ENCODE data around the gene C13orf46. TPM values are rescaled to one million over a fixed set of nuclear protein-coding genes. Genes with fewer than 3 reads are reported as not detected.

The C13orf46 gene
- total RNA-seq, 1 donor from 2014 or later: 0.29 TPM

DNA sequence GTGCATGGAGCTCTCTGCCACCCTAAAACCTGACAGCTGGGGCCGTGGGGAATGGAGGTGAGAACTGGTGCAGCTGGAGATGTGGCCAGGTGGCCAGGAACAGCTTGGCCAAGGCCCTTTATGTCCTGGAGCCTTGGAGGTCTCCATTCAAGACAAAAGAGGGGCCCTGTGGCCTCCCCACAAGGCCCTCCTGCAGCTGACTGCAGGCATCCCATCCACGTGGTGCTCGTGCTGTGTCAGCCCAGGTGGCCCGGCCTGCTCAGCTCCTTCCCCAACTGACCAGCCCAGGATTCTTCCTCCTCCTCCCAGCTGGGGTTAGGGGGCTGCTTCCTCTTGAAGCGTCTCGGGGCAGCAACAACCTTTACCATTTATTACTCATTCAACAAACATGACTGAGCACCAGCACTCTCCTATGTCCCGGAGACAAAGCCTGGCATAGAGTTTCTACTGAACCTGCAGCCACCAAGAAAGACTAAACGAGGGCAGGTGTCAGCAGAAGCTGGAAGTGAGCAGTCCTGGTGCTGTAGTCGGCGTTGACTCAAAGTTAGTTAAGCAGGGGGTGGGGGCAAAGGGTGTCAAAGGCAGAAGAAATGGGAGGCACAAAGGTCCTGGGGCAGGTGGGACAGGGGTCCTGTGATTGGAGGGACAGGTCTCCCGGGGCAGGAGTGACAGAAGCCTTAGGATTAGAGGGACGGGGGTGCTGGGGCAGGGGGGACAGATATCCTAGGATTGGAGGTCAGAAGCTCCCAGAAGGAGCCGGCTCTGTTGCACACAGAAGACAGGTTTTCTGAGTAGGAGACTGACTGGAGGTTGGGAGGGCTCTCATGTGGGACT, 23.3 kb upstream of the C13orf46 start:
- TF ChIP-seq, protein P1, sequence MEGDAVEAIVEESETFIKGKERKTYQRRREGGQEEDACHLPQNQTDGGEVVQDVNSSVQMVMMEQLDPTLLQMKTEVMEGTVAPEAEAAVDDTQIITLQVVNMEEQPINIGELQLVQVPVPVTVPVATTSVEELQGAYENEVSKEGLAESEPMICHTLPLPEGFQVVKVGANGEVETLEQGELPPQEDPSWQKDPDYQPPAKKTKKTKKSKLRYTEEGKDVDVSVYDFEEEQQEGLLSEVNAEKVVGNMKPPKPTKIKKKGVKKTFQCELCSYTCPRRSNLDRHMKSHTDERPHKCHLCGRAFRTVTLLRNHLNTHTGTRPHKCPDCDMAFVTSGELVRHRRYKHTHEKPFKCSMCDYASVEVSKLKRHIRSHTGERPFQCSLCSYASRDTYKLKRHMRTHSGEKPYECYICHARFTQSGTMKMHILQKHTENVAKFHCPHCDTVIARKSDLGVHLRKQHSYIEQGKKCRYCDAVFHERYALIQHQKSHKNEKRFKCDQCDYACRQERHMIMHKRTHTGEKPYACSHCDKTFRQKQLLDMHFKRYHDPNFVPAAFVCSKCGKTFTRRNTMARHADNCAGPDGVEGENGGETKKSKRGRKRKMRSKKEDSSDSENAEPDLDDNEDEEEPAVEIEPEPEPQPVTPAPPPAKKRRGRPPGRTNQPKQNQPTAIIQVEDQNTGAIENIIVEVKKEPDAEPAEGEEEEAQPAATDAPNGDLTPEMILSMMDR (conservative IDR thresholded peaks at IDR 0.05): no peak
- no peaks in the 10 kb centered on the region for H3K36me3 Mint-ChIP-seq
- no peaks in the 10 kb centered on the region for H3K9me3 Mint-ChIP-seq
- no peak for DNase-seq (ENCODE audit: extremely low spot score, unreplicated experiment)
- no peaks in the 10 kb centered on the region for H3K27me3 Mint-ChIP-seq
- H3K4me3 Mint-ChIP-seq: no peak overlapping the region
- no peaks in the 10 kb centered on the region for H3K4me1 Mint-ChIP-seq (ENCODE audit: unreplicated experiment)
- no peak overlapping the region for H3K27ac Mint-ChIP-seq

DNA sequence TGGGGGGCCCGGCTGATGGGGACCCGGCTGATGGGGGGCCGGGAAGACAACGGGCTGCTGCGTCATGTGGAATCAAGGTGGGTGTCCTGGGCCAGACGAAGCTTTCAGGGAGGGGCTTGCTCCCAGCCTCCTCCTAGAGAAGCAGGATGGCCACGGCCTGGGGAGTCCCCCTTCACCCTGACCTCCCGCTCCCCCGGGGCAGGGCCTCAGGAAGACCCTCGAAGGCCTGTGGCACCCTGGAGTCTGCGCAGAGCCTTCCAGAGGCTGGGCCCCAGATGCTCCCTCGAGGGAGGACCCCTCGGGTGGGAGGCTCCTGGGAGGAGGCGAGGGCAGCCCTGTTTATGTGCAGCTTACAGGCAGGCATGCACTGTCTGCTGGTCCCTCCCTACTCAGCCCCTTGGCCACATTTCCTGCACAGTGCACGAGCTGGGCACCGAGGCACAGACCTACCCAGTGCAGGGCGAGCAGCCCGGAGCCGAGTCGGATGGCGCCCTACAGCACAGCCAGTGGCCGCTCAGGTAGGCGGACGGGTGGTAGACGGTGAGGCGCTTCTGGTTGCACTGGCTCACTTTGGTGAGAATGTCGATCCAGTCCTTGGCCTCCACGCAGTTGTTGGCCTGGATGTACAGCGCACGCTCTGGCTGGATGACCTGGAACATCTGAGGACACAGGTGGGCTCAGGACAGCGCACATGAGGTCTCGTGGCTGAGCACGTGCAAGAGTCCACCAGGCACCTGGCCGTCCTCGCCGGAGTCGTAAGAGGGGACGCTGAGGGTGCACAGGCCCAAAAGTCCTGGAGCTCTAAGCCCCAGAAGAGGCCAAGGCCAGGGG, 22.4 kb upstream of the C13orf46 start:
- Mint-ChIP-seq H3K9me3 (no peaks in the 10 kb centered on the region), H3K27me3 (no peaks in the 10 kb centered on the region), H3K36me3 (peaks cover 5% of the 10 kb centered on the region), H3K27ac (no peak overlapping the region), H3K4me3 (no peak overlapping the region), H3K4me1 (ENCODE audit: unreplicated experiment) (no peaks in the 10 kb centered on the region)
- DNase-seq (ENCODE audit: extremely low spot score, unreplicated experiment): no peak
- TF ChIP-seq, protein P1 (conservative IDR thresholded peaks at IDR 0.05): no peak

DNA sequence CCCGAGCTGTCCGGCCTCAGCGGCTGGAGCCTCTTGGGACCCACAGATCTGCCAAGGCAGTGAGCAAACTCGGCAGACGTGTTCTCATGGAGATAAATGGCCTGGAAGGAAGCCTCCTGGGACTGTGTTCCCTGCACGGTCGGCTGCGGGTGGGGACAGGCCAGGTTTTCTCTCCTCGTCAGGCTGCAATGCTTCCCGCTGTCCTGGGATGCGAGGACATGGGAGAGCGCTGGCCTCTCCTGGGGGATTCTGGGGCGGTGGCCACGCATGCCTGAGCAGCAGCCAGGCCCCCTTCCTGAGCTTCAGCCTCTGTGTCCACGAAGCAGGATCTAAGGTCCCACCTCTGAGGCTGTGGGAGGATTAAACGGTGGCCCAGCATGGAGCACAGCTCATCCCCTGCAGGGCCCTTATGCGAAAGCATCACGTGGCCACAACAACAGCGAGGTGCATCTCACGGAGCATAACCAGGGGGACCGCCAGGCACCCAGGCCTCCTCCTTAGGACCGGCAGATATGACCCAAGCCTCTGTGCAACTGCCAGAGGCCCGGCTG, 21.2 kb upstream of the C13orf46 start:
- Mint-ChIP-seq H3K9me3 (no peaks in the 10 kb centered on the region), H3K27me3 (no peaks in the 10 kb centered on the region), H3K27ac (no peak overlapping the region), H3K4me3 (no peak overlapping the region), H3K4me1 (ENCODE audit: unreplicated experiment) (no peaks in the 10 kb centered on the region), H3K36me3 (peaks cover 5% of the 10 kb centered on the region)
- DNase-seq (ENCODE audit: extremely low spot score, unreplicated experiment): no peak
- TF ChIP-seq, protein P1 (conservative IDR thresholded peaks at IDR 0.05): no peak

DNA sequence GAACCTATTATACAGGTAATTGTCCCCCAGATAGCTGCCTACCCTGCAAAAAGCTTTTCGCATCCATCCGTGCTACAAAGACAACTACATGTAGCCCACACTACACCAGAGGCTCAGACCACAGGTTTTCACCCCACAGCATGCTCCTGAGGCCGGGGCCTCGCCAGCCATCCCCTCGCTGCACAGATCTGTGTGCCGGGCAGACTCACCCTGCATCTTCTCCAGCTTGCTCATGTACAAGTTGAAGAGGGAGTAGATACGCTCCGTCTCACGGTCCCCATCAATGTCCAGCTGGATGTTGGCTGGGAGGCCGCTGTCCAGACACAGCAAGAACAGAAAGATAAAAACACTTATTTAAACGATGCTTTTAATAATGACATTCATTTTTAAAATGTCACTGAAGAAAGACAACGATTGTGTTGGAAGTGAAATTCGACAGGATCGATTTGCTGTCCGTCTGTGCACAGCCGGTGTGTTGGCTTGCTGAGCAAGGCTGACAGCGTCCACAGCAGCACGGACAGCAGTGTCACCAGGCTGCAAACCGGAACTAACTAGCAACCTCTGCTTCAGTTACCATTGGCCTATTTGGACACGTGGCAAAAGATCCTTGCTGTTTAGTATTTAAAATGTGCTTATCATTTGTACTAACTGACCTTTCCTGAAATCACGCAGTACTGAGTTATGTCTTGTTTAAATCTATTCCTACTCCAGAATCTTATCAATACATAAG, 18.6 kb upstream of the C13orf46 start:
- H3K4me1 Mint-ChIP-seq (ENCODE audit: unreplicated experiment): no peaks in the 10 kb centered on the region
- no peak overlapping the region for H3K27ac Mint-ChIP-seq
- H3K9me3 Mint-ChIP-seq: no peaks in the 10 kb centered on the region
- DNase-seq (ENCODE audit: extremely low spot score, unreplicated experiment): no peak
- no peak overlapping the region for H3K4me3 Mint-ChIP-seq
- H3K27me3 Mint-ChIP-seq: no peaks in the 10 kb centered on the region
- H3K36me3 Mint-ChIP-seq: peaks cover 8% of the 10 kb centered on the region
- TF ChIP-seq, protein P1 (conservative IDR thresholded peaks at IDR 0.05): no peak

DNA sequence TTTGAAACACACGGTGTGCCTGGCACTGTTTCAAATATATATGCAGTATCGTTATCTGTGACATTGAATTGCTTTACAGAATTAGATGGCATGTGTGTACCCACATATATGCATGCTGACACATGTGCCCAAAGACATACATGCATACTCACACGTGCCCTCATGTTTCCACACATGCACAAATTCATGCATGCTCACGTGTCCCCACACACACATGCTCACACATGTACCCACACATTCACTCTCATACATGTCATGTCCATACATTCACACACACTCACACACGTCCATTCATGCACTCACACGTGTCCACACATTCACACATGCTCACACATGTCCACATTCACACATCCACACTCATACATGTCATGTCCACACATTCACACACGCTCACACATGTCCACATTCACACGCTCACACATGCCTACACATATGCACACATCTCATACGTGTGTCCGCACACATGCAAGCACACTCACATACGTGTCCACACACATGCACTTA, 17.9 kb upstream of the C13orf46 start:
- no peak overlapping the region for H3K27ac Mint-ChIP-seq

More for the DNA sequence above, 17.9 kb upstream of the C13orf46 start:
- H3K36me3 Mint-ChIP-seq: peaks cover 8% of the 10 kb centered on the region
- no peak overlapping the region for H3K4me3 Mint-ChIP-seq
- no peaks in the 10 kb centered on the region for H3K4me1 Mint-ChIP-seq (ENCODE audit: unreplicated experiment)
- no peaks in the 10 kb centered on the region for H3K27me3 Mint-ChIP-seq
- DNase-seq (ENCODE audit: extremely low spot score, unreplicated experiment): no peak
- TF ChIP-seq, protein P1 (conservative IDR thresholded peaks at IDR 0.05): no peak
- no peaks in the 10 kb centered on the region for H3K9me3 Mint-ChIP-seq
